ENCODE data around the gene HDHD3. TPM values are rescaled to one million over a fixed set of nuclear protein-coding genes. Genes with fewer than 3 reads are reported as not detected.

Gene HDHD3
- total RNA-seq, 1 donor from 2014 or later = 8.8 TPM

DNA sequence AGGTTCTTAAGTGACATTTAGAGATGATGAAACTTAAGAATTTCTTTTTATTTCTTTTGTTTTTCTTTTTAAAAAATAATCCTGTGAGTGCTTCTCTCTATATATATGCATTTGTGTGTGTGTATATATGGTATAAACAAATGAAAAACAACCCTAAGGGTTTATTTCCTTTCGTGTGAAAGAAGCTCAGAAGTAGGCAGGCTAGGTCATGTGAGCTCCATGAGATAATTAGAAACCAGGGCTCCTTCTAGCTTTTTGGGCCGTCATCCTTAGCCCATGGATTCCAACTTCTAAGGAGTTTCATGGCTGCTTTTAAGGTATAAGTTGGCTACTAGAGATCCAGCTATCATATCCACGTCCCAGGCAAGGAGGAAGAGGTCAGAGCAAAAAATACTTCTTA is 44.9 kb upstream of the HDHD3 start:
- H3K4me1 Mint-ChIP-seq (ENCODE audit: low read depth, unreplicated experiment) = peaks cover 2% of the 10 kb centered on the region
- FAIRE-seq (no peak), DNase-seq (ENCODE audit: low read depth) (no peak)
- H3K27me3 Mint-ChIP-seq (ENCODE audit: low read depth, unreplicated experiment) = peaks cover 28% of the 10 kb centered on the region
- H3K9me3 Mint-ChIP-seq (ENCODE audit: unreplicated experiment) = no peaks in the 10 kb centered on the region
- H3K36me3 ChIP-seq (ENCODE audit: insufficient read depth, low read length) = no peaks in the 10 kb centered on the region
- no peaks in the 10 kb centered on the region for H3K36me3 Mint-ChIP-seq (ENCODE audit: low read depth, unreplicated experiment)
- H3K4me1 ChIP-seq (ENCODE audit: insufficient read depth, low read length) = no peaks in the 10 kb centered on the region
- peaks cover 13% of the 10 kb centered on the region for H3K27me3 ChIP-seq (ENCODE audit: insufficient read depth, low read length)
- H4K20me1 ChIP-seq (ENCODE audit: insufficient read depth, low read length) = no peaks in the 10 kb centered on the region
- no peak overlapping the region for H3K27ac ChIP-seq (ENCODE audit: low read depth, low read length)
- H3K4me2 ChIP-seq (ENCODE audit: low read length) = no peak overlapping the region
- H2AFZ ChIP-seq (ENCODE audit: low read depth, low read length) = no peak overlapping the region
- H3K4me3 ChIP-seq (ENCODE audit: insufficient read depth, low read depth, low read length) = no peak overlapping the region
- H3K9me3 ChIP-seq (ENCODE audit: insufficient read depth, low read depth, low read length) = no peaks in the 10 kb centered on the region
- H3K9ac ChIP-seq (ENCODE audit: low read length) = no peak overlapping the region
- H3K4me3 Mint-ChIP-seq (ENCODE audit: unreplicated experiment) = no peak overlapping the region
- H3K27ac Mint-ChIP-seq (ENCODE audit: unreplicated experiment) = no peak overlapping the region
- TF ChIP-seq, protein P1, sequence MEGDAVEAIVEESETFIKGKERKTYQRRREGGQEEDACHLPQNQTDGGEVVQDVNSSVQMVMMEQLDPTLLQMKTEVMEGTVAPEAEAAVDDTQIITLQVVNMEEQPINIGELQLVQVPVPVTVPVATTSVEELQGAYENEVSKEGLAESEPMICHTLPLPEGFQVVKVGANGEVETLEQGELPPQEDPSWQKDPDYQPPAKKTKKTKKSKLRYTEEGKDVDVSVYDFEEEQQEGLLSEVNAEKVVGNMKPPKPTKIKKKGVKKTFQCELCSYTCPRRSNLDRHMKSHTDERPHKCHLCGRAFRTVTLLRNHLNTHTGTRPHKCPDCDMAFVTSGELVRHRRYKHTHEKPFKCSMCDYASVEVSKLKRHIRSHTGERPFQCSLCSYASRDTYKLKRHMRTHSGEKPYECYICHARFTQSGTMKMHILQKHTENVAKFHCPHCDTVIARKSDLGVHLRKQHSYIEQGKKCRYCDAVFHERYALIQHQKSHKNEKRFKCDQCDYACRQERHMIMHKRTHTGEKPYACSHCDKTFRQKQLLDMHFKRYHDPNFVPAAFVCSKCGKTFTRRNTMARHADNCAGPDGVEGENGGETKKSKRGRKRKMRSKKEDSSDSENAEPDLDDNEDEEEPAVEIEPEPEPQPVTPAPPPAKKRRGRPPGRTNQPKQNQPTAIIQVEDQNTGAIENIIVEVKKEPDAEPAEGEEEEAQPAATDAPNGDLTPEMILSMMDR (IDR thresholded peaks at IDR 0.05; ENCODE audit: insufficient read depth, low read depth, low read length) = no peak
- no peak for TF ChIP-seq EZH2 (IDR thresholded peaks at IDR 0.05; ENCODE audit: insufficient read depth, low read length)
- H3K79me2 ChIP-seq (ENCODE audit: insufficient read depth, low read length) = no peaks in the 10 kb centered on the region

DNA sequence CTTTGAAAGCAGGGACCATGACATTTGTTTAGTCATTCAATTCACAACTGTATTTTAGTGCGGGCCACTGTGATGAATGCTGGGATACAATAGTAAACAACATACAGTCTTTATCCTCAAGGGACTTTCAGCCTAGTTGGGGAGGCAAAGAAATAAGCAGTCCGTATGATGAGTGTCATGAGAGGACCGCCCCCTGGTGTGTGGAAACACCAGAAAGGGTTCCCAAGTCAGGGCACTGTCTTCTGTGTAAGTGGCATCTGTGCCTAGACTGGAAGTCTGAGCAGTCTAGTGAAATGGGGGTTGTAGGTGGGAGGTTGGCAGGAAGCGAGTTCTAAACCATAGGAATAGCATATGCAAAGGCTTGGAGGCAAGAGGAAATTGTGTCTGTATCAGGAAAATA is 40.6 kb upstream of the HDHD3 start:
- no peak overlapping the region for H3K9ac ChIP-seq (ENCODE audit: low read length)
- DNase-seq (ENCODE audit: low read depth) = no peak
- no peak overlapping the region for H3K4me3 ChIP-seq (ENCODE audit: insufficient read depth, low read depth, low read length)
- Mint-ChIP-seq H3K27ac (ENCODE audit: unreplicated experiment) (no peak overlapping the region), H3K27me3 (ENCODE audit: low read depth, unreplicated experiment) (no peaks in the 10 kb centered on the region), H3K4me3 (ENCODE audit: unreplicated experiment) (no peak overlapping the region), H3K9me3 (ENCODE audit: unreplicated experiment) (no peaks in the 10 kb centered on the region), H3K36me3 (ENCODE audit: low read depth, unreplicated experiment) (no peaks in the 10 kb centered on the region), H3K4me1 (ENCODE audit: low read depth, unreplicated experiment) (no peaks in the 10 kb centered on the region)
- no peaks in the 10 kb centered on the region for H3K4me1 ChIP-seq (ENCODE audit: insufficient read depth, low read length)
- no peaks in the 10 kb centered on the region for H3K79me2 ChIP-seq (ENCODE audit: insufficient read depth, low read length)
- H3K27ac ChIP-seq (ENCODE audit: low read depth, low read length) = no peak overlapping the region
- TF ChIP-seq EZH2 (IDR thresholded peaks at IDR 0.05; ENCODE audit: insufficient read depth, low read length) = no peak
- TF ChIP-seq, protein P1 (IDR thresholded peaks at IDR 0.05; ENCODE audit: insufficient read depth, low read depth, low read length) = no peak
- H3K27me3 ChIP-seq (ENCODE audit: insufficient read depth, low read length) = no peaks in the 10 kb centered on the region
- no peak for FAIRE-seq
- no peaks in the 10 kb centered on the region for H4K20me1 ChIP-seq (ENCODE audit: insufficient read depth, low read length)
- no peaks in the 10 kb centered on the region for H3K9me3 ChIP-seq (ENCODE audit: insufficient read depth, low read depth, low read length)
- no peak overlapping the region for H3K4me2 ChIP-seq (ENCODE audit: low read length)
- no peak overlapping the region for H2AFZ ChIP-seq (ENCODE audit: low read depth, low read length)
- H3K36me3 ChIP-seq (ENCODE audit: insufficient read depth, low read length) = no peaks in the 10 kb centered on the region

DNA sequence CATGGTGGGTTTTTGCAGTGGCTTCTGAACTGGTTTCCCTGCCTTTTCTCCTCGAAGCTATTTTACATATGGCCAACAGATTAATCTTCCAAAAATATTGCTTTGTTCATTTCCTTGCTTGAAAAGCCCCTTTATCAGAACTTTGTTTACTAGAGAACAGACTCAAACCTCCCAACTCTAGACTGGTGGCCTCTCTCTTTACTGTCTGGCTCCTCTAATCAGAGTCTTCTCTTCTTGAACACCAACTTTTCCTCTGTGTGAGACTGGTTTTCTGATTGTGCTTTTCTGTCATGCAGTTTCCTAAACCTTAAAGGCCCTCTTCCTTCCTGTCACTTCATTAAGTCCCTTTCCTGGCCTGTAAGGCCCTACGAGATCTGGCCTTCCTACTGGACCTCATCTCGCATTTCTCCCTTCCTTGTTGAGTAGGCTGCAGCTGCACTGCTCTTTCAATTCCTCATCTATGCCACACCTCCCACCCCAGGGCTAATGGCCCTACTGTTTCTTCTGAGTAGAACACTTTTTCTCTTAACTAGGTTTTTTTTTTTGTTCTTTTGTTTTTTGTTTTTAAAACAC is 39.4 kb upstream of the HDHD3 start:
- H3K79me2 ChIP-seq (ENCODE audit: insufficient read depth, low read length) = no peaks in the 10 kb centered on the region
- no peaks in the 10 kb centered on the region for H3K27me3 ChIP-seq (ENCODE audit: insufficient read depth, low read length)
- H3K4me1 ChIP-seq (ENCODE audit: insufficient read depth, low read length) = no peaks in the 10 kb centered on the region
- FAIRE-seq (no peak), DNase-seq (ENCODE audit: low read depth) (no peak)
- no peaks in the 10 kb centered on the region for H4K20me1 ChIP-seq (ENCODE audit: insufficient read depth, low read length)
- H3K9me3 ChIP-seq (ENCODE audit: insufficient read depth, low read depth, low read length) = no peaks in the 10 kb centered on the region
- H3K9ac ChIP-seq (ENCODE audit: low read length) = no peak overlapping the region
- Mint-ChIP-seq H3K9me3 (ENCODE audit: unreplicated experiment) (no peaks in the 10 kb centered on the region), H3K27me3 (ENCODE audit: low read depth, unreplicated experiment) (no peaks in the 10 kb centered on the region), H3K4me3 (ENCODE audit: unreplicated experiment) (no peak overlapping the region), H3K4me1 (ENCODE audit: low read depth, unreplicated experiment) (no peaks in the 10 kb centered on the region), H3K27ac (ENCODE audit: unreplicated experiment) (no peak overlapping the region), H3K36me3 (ENCODE audit: low read depth, unreplicated experiment) (no peaks in the 10 kb centered on the region)
- TF ChIP-seq EZH2 (IDR thresholded peaks at IDR 0.05; ENCODE audit: insufficient read depth, low read length) = no peak
- TF ChIP-seq, protein P1 (IDR thresholded peaks at IDR 0.05; ENCODE audit: insufficient read depth, low read depth, low read length) = no peak
- H2AFZ ChIP-seq (ENCODE audit: low read depth, low read length) = no peak overlapping the region
- no peak overlapping the region for H3K27ac ChIP-seq (ENCODE audit: low read depth, low read length)
- no peaks in the 10 kb centered on the region for H3K36me3 ChIP-seq (ENCODE audit: insufficient read depth, low read length)
- no peak overlapping the region for H3K4me2 ChIP-seq (ENCODE audit: low read length)
- no peak overlapping the region for H3K4me3 ChIP-seq (ENCODE audit: insufficient read depth, low read depth, low read length)
